Measurements from ENCODE around the gene TSPAN9.

- TF ChIP-seq CTCF (conservative IDR thresholded peaks at IDR 0.05; ENCODE audit: low read depth in 2 of 2) (no peak), ZNF114 (CRISPR knock-in tag; IDR thresholded peaks at IDR 0.05) (no peak), REST (IDR thresholded peaks at IDR 0.05; ENCODE audit: unreplicated experiment) (no peak), EZH2 (IDR thresholded peaks at IDR 0.05; ENCODE audit: low read depth, unreplicated experiment) (no peak), POLR2AphosphoS5 (IDR thresholded peaks at IDR 0.05; ENCODE audit: low read depth) (no peak), STAT1 (IDR thresholded peaks at IDR 0.05; ENCODE audit: unreplicated experiment) (no peak), JUNB (IDR thresholded peaks at IDR 0.05; ENCODE audit: unreplicated experiment) (no peak), CREB1 (CRISPR knock-in tag; IDR thresholded peaks at IDR 0.05; ENCODE audit: low read depth) (no peak), EZH2phosphoT487 (IDR thresholded peaks at IDR 0.05; ENCODE audit: unreplicated experiment) (no peak), NANOG (IDR thresholded peaks at IDR 0.05; ENCODE audit: borderline replicate concordance) (no peak), ZNF331 (CRISPR knock-in tag; IDR thresholded peaks at IDR 0.05; ENCODE audit: low read depth) (no peak)
Observed at GRCh38 chr12:3291939-3292338, 214.8 kb downstream of the TSPAN9 start.
